K562 (cell line): Measurements from ENCODE around the gene POLRMT. TPM values are rescaled to one million over a fixed set of nuclear protein-coding genes. Genes with fewer than 3 reads are reported as not detected.

Experiments
- ATF7 ChIP-seq: fragments of 450-650 bp; IDR thresholded peaks from 2 replicates; pipeline ENCODE4 v1.7.1; 2014; ENCODE audit warnings: mild to moderate bottlenecking, moderate library complexity
- BACH1 ChIP-seq: fragments of 200-800 bp; sonication (Bioruptor generic); IDR thresholded peaks from 2 replicates; pipeline ENCODE4 v1.6.1; 2016; ENCODE audit warnings: missing genetic modification characterization, missing compliant biosample characterization
- DMBX1 ChIP-seq: fragments of 250-450 bp; sonication (Bioruptor Pico); IDR thresholded peaks from 2 replicates; pipeline ENCODE4 v1.8.0; 2022; ENCODE audit warnings: inconsistent platforms, mild to moderate bottlenecking, moderate library complexity, borderline replicate concordance
- ELK3 ChIP-seq: fragments of 450-650 bp; formaldehyde crosslinking; IDR thresholded peaks from 2 replicates; pipeline ENCODE4 v1.4.0; 2020; ENCODE audit warnings: mild to moderate bottlenecking
- FOXP1 ChIP-seq: sonication (generic); formaldehyde crosslinking; IDR thresholded peaks from 2 replicates; pipeline ENCODE4 v1.8.0; 2022; ENCODE audit warnings: mild to moderate bottlenecking, missing genetic modification reagents
- ID3 ChIP-seq, 2 experiments: fragments of 250-450 bp in 1 of 2; fragments of 450-650 bp in 1 of 2; sonication (Bioruptor Pico) in 1 of 2; IDR thresholded peaks; 2 replicates each; pipeline versions ENCODE4 v1.6.1 to v1.8.0; 2016 to 2021; ENCODE audit warnings: mild to moderate bottlenecking in 2 of 2, moderate library complexity in 2 of 2, missing compliant biosample characterization in 1 of 2, missing genetic modification characterization in 1 of 2
- KDM1A ChIP-seq, 2 experiments: fragments of 450-650 bp; IDR thresholded peaks; 2 replicates each; pipeline ENCODE4 v1.6.1; 2016; ENCODE audit warnings: mild to moderate bottlenecking in 2 of 2
- MAX ChIP-seq: sonication (generic); formaldehyde crosslinking; IDR thresholded peaks from 2 replicates; pipeline ENCODE4 v1.9.0; 2022; ENCODE audit warnings: mild to moderate bottlenecking, missing genetic modification reagents
- NUFIP1 ChIP-seq: fragments of 450-650 bp; IDR thresholded peaks from 2 replicates; pipeline ENCODE4 v1.6.1; 2018; ENCODE audit not compliant: partially characterized antibody
- PHF8 ChIP-seq: fragments of 200-600 bp; sonication (generic); IDR thresholded peaks from 2 replicates; pipeline ENCODE4 v1.6.1; 2012; ENCODE audit warnings: mixed run types, mild to moderate bottlenecking, inconsistent platforms, low read length, moderate library complexity, borderline replicate concordance
- RBFOX2 ChIP-seq: fragments of 200-400 bp; formaldehyde crosslinking; IDR thresholded peaks from 2 replicates; pipeline ENCODE4 v1.6.1; 2017; ENCODE audit warnings: low read depth, mild to moderate bottlenecking, low read length, moderate library complexity
- SMAD3 ChIP-seq: fragments of 450-650 bp; formaldehyde crosslinking; conservative IDR thresholded peaks from 2 replicates; pipeline ENCODE4 v1.4.0; 2020; ENCODE audit warnings: mild to moderate bottlenecking
- TRIM24 ChIP-seq, 2 experiments: fragments of 450-650 bp; IDR thresholded peaks; 2 replicates each; pipeline ENCODE4 v1.6.1; 2016
- ZBTB49 ChIP-seq: sonication (generic); formaldehyde crosslinking; IDR thresholded peaks from 2 replicates; pipeline ENCODE4 v1.8.0; 2022; ENCODE audit warnings: missing genetic modification reagents, mild to moderate bottlenecking, borderline replicate concordance
- ZNF124 ChIP-seq: sonication (generic); formaldehyde crosslinking; IDR thresholded peaks from 2 replicates; pipeline ENCODE4 v1.8.1; 2022; ENCODE audit warnings: missing genetic modification reagents
- ZNF175 ChIP-seq: fragments of 200-800 bp; sonication (Bioruptor generic); IDR thresholded peaks from 2 replicates; pipeline ENCODE4 v1.6.1; 2016; ENCODE audit warnings: low read depth, mild to moderate bottlenecking, missing genetic modification characterization, missing compliant biosample characterization
- ZNF212 ChIP-seq: fragments of 450-650 bp; formaldehyde crosslinking; IDR thresholded peaks from 2 replicates; pipeline ENCODE4 v1.4.0; 2020; ENCODE audit warnings: mild to moderate bottlenecking
- ZNF354B ChIP-seq: fragments of 250-450 bp; sonication (Bioruptor Pico); IDR thresholded peaks from 2 replicates; pipeline ENCODE4 v1.4.0; 2020
- ZNF609 ChIP-seq: sonication (generic); formaldehyde crosslinking; IDR thresholded peaks from 2 replicates; pipeline ENCODE4 v1.8.1; 2023; ENCODE audit warnings: missing genetic modification reagents, mild to moderate bottlenecking, borderline replicate concordance
- ZNF707 ChIP-seq: fragments of 250-450 bp; sonication (Bioruptor Pico); conservative IDR thresholded peaks from 2 replicates; pipeline ENCODE4 v1.8.0; 2022; ENCODE audit warnings: inconsistent platforms, mild to moderate bottlenecking, moderate library complexity
- ZNF780A ChIP-seq: fragments of 250-450 bp; sonication (Bioruptor Pico); IDR thresholded peaks from 2 replicates; pipeline ENCODE4 v1.5.0; 2021; ENCODE audit warnings: mild to moderate bottlenecking
- polyA plus RNA-seq, 8 experiments: library from polyadenylated mRNA; depleted of rRNA in 4 of 8; stranded (reverse) in 5 of 8; unstranded in 3 of 8; fragments of >200 nt; fragmentation: Nextera tagmentation in 2 of 8; fragmentation: Illumina TruSeq in 1 of 8; extraction: Ambion mirVana in 2 of 8; extraction: Trizol in 1 of 8; gene quantifications; 2 replicates each; pipeline versions ENCODE4 v1.2.1 to v1.2.3, GENCODE V29; 2011 to 2014; ENCODE audit warnings: inconsistent platforms in 1 of 8, missing spikeins in 1 of 8
- total RNA-seq, 7 experiments: library from RNA; depleted of rRNA in 6 of 7; stranded (reverse); fragments of >200 nt in 6 of 7; fragmentation: Illumina TruSeq in 2 of 7; extraction: Trizol in 2 of 7; gene quantifications; 2 replicates each; pipeline versions ENCODE4 v1.2.1 to v1.2.3, GENCODE V29; 2011 to 2021; ENCODE audit warnings: low replicate concordance in 1 of 7

POLRMT gene
- total and polyA plus RNA-seq, 9 of the 15 experiments (the other 6 are each of a cell fraction or from before 2014, with no cell fraction given), result 30.3 to 144 (median 68.0) TPM

GRCh38 chr19:571566-571974 is 61.8 kb downstream of the POLRMT start (continued):
- TF ChIP-seq ID3 (CRISPR knock-in tag; IDR thresholded peaks at IDR 0.05), result no peak
- TF ChIP-seq ID3 (tag; IDR thresholded peaks at IDR 0.05), result no peak
- no peak for TF ChIP-seq MAX
- TF ChIP-seq FOXP1 (CRISPR knock-in tag), result no peak
- no peak for TF ChIP-seq DMBX1
- TF ChIP-seq ZNF124 (CRISPR knock-in tag), result no peak
- TF ChIP-seq RBFOX2, result no peak
- TF ChIP-seq ZNF212 (CRISPR knock-in tag), result no peak
- TF ChIP-seq ZNF354B (CRISPR knock-in tag), result no peak
- no peak for TF ChIP-seq TRIM24 (IDR thresholded peaks at IDR 0.05)
- no peak for TF ChIP-seq ATF7
- no peak for TF ChIP-seq NUFIP1
- no peak for TF ChIP-seq ZBTB49 (CRISPR knock-in tag)
- TF ChIP-seq ZNF609 (CRISPR knock-in tag), result no peak
- TF ChIP-seq ZNF780A (CRISPR knock-in tag), result no peak
- TF ChIP-seq KDM1A (IDR thresholded peaks at IDR 0.05), result 0 out of 4 replicates have a peak, but pooled peaks of 1 of the 2 experiments have one; percentile 24
- peak; percentile 25; the same call in 1 of the 2 replicates for TF ChIP-seq PHF8
- TF ChIP-seq ELK3 (CRISPR knock-in tag), result no peak
- TF ChIP-seq ZNF175 (CRISPR knock-in tag), result 0 out of 2 replicates have a peak, but pooled peaks have one; percentile 16
- TF ChIP-seq BACH1 (tag), result no peak
- TF ChIP-seq ZNF707, result no peak
- TF ChIP-seq SMAD3 (CRISPR knock-in tag), result no peak
